Measurements from ENCODE around the gene FAM89A.

The FAM89A gene

DNA sequence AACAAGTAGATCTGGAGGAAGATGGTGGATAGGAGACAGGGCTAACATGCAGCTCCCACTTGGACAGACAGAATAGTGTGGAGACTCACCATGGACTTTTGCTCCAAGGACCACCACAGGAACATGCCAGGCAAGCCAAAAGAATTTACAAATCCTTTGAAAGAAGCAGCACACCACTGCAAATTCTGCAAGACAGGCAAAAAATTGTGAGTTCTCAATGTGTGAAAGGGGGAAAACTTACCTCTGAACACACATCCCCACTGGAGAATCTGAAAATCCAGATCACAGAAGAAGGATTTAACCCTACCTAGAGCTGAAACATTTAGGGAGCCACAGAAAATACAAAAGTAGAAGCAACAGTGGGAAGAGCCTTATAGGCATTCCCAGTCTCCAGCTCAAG is 38.2 kb downstream of the FAM89A start:
- no peaks in the 10 kb centered on the region; the same call in 1 of the 2 replicates for H3K36me3 ChIP-seq (ENCODE audit: insufficient read depth, low read length)
- H3F3A ChIP-seq (ENCODE audit: low read depth) = no peaks in the 10 kb centered on the region
- H3K27me3 ChIP-seq (ENCODE audit: insufficient read depth, low read length, poor library complexity, severe bottlenecking) = no peaks in the 10 kb centered on the region
- no peaks in the 10 kb centered on the region for H3K79me2 ChIP-seq (ENCODE audit: insufficient read depth, low read length)
- H4K20me1 ChIP-seq (ENCODE audit: insufficient read depth, low read length, poor library complexity, severe bottlenecking) = no peaks in the 10 kb centered on the region
- H3K9me2 ChIP-seq (replicated peaks; ENCODE audit: low read depth, low read length) = no peaks in the 10 kb centered on the region
- TF ChIP-seq, protein P1, sequence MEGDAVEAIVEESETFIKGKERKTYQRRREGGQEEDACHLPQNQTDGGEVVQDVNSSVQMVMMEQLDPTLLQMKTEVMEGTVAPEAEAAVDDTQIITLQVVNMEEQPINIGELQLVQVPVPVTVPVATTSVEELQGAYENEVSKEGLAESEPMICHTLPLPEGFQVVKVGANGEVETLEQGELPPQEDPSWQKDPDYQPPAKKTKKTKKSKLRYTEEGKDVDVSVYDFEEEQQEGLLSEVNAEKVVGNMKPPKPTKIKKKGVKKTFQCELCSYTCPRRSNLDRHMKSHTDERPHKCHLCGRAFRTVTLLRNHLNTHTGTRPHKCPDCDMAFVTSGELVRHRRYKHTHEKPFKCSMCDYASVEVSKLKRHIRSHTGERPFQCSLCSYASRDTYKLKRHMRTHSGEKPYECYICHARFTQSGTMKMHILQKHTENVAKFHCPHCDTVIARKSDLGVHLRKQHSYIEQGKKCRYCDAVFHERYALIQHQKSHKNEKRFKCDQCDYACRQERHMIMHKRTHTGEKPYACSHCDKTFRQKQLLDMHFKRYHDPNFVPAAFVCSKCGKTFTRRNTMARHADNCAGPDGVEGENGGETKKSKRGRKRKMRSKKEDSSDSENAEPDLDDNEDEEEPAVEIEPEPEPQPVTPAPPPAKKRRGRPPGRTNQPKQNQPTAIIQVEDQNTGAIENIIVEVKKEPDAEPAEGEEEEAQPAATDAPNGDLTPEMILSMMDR (conservative IDR thresholded peaks at IDR 0.05; ENCODE audit: low read length) = no peak
- no peak for TF ChIP-seq EZH2phosphoT487 (IDR thresholded peaks at IDR 0.05; ENCODE audit: borderline replicate concordance)
- H3K4me1 ChIP-seq (ENCODE audit: insufficient read depth, low read length, poor library complexity, severe bottlenecking) = no peaks in the 10 kb centered on the region
- no peak overlapping the region for H3K9ac ChIP-seq (ENCODE audit: low read depth, low read length, poor library complexity, severe bottlenecking)
- no peak overlapping the region for H2AFZ ChIP-seq (ENCODE audit: low read length)
- no peak overlapping the region for H3K4me2 ChIP-seq (ENCODE audit: low read depth, low read length, poor library complexity, severe bottlenecking)
- H3K4me3 ChIP-seq (ENCODE audit: low read length, poor library complexity, severe bottlenecking) = no peak overlapping the region
- peaks cover 4% of the 10 kb centered on the region; the same call in 1 of the 2 replicates for H3K9me3 ChIP-seq (ENCODE audit: insufficient read depth, low read depth, low read length)

DNA sequence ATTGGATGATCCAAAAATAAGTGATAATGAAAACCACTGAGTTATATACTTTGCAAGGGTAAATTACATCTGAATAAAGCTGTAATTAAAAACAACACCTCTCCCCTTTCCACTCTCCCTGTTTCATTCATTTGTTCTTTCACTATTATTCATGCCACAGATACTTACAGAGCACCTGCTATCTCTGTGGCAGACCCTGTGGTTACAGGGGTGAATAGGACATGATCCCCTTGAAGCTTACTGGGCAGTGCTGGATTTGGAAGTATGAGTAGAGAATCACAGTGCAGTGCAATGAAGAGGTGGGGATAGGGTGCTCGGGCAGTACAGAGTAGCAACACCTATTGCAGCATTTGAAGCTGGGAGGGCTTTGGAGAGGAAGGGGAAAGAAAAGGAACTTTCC is 39.4 kb downstream of the FAM89A start:
- Histone ChIP-seq H3K79me2 (ENCODE audit: insufficient read depth, low read length) (no peaks in the 10 kb centered on the region), H3K4me2 (ENCODE audit: low read depth, low read length, poor library complexity, severe bottlenecking) (no peak overlapping the region), H3K9ac (ENCODE audit: low read depth, low read length, poor library complexity, severe bottlenecking) (no peak overlapping the region), H3K36me3 (ENCODE audit: insufficient read depth, low read length) (no peaks in the 10 kb centered on the region; the same call in 1 of the 2 replicates), H2AFZ (ENCODE audit: low read length) (no peak overlapping the region), H3F3A (ENCODE audit: low read depth) (no peaks in the 10 kb centered on the region), H3K4me1 (ENCODE audit: insufficient read depth, low read length, poor library complexity, severe bottlenecking) (no peaks in the 10 kb centered on the region), H3K9me3 (ENCODE audit: insufficient read depth, low read depth, low read length) (peaks cover 4% of the 10 kb centered on the region; the same call in 1 of the 2 replicates), H3K9me2 (replicated peaks; ENCODE audit: low read depth, low read length) (no peaks in the 10 kb centered on the region), H4K20me1 (ENCODE audit: insufficient read depth, low read length, poor library complexity, severe bottlenecking) (no peaks in the 10 kb centered on the region), H3K27me3 (ENCODE audit: insufficient read depth, low read length, poor library complexity, severe bottlenecking) (no peaks in the 10 kb centered on the region), H3K4me3 (ENCODE audit: low read length, poor library complexity, severe bottlenecking) (no peak overlapping the region)
- TF ChIP-seq, protein P1 (conservative IDR thresholded peaks at IDR 0.05; ENCODE audit: low read length) = no peak
- no peak for TF ChIP-seq EZH2phosphoT487 (IDR thresholded peaks at IDR 0.05; ENCODE audit: borderline replicate concordance)

DNA sequence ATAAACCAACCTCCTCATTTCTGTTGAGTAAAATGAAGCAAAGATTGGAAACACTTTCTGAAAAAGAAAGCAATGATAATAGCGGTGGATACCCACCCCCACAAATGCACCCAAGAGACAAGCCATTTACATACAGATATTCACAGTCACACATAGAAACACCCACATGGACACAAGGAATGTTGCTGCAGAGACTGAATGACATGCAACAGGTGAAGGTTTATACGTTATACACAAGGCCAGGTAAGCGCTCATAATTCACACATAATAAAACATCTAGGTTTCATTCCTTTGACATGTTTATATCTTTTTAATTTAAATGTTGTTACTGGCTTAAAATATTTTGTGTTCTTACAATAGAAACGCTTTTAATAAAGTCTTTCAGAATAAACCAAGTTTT is 39.9 kb downstream of the FAM89A start:
- Histone ChIP-seq H3K4me2 (ENCODE audit: low read depth, low read length, poor library complexity, severe bottlenecking) (no peak overlapping the region), H3K9me3 (ENCODE audit: insufficient read depth, low read depth, low read length) (peaks cover 4% of the 10 kb centered on the region; the same call in 1 of the 2 replicates), H3K79me2 (ENCODE audit: insufficient read depth, low read length) (no peaks in the 10 kb centered on the region), H3K36me3 (ENCODE audit: insufficient read depth, low read length) (no peaks in the 10 kb centered on the region; the same call in 1 of the 2 replicates), H3K9ac (ENCODE audit: low read depth, low read length, poor library complexity, severe bottlenecking) (no peak overlapping the region), H3K27me3 (ENCODE audit: insufficient read depth, low read length, poor library complexity, severe bottlenecking) (no peaks in the 10 kb centered on the region), H2AFZ (ENCODE audit: low read length) (no peak overlapping the region), H3K4me3 (ENCODE audit: low read length, poor library complexity, severe bottlenecking) (no peak overlapping the region), H3K9me2 (replicated peaks; ENCODE audit: low read depth, low read length) (no peaks in the 10 kb centered on the region), H3F3A (ENCODE audit: low read depth) (no peaks in the 10 kb centered on the region), H3K4me1 (ENCODE audit: insufficient read depth, low read length, poor library complexity, severe bottlenecking) (no peaks in the 10 kb centered on the region), H4K20me1 (ENCODE audit: insufficient read depth, low read length, poor library complexity, severe bottlenecking) (no peaks in the 10 kb centered on the region)
- no peak for TF ChIP-seq EZH2phosphoT487 (IDR thresholded peaks at IDR 0.05; ENCODE audit: borderline replicate concordance)
- TF ChIP-seq, protein P1 (conservative IDR thresholded peaks at IDR 0.05; ENCODE audit: low read length) = no peak
